Panc1 (cell line): Measurements from ENCODE around the gene AKAP8L. TPM values are rescaled to one million over a fixed set of nuclear protein-coding genes. Genes with fewer than 3 reads are reported as not detected.

Source experiments
- ATAC-seq: fragments of 200-7000 bp; cut with Tn5 transposase; 2 replicates; pipeline ENCODE4 v1.9.1; 2020; ENCODE audit warnings: mild to moderate bottlenecking, moderate library complexity
- BruUV-seq: library from RNA; stranded (reverse); fragments of 400-500 nt; replicated peaks from 2 replicates; lab custom pipeline; 2021; lab: Mats Ljungman, UMichigan
- CTCF ChIA-PET: fragments of 300-600 bp; sonication (Branson Sonifier 250); formaldehyde crosslinking; loops from one replicate; lab custom pipeline; 2022; ENCODE audit warnings: antibody characterized with exemption; lab: Charles Lee
- POLR2A ChIA-PET: fragments of 300-600 bp; sonication (Branson Sonifier 250); formaldehyde crosslinking; loops from one replicate; lab custom pipeline; 2022; ENCODE audit warnings: antibody characterized with exemption; lab: Charles Lee
- DNase-seq: peaks from one replicate; pipeline ENCODE4 v3.0.0-alpha.2; 2010; ENCODE audit warnings: low read depth, low spot score
- H3K27ac ChIP-seq: 2 replicates; pipeline ENCODE4 v1.5.1; 2011; ENCODE audit warnings: mild to moderate bottlenecking, low read length, inconsistent platforms
- H3K27me3 ChIP-seq: fragments of 200-500 bp; sonication (Bioruptor generic); 2 replicates; pipeline ENCODE4 v1.6.0; 2014; ENCODE audit warnings: low read length, inconsistent platforms; ENCODE audit not compliant: control insufficient read depth, insufficient read depth
- H3K36me3 ChIP-seq: fragments of 200-500 bp; sonication (Bioruptor generic); 2 replicates; pipeline ENCODE4 v1.5.1; 2014; ENCODE audit warnings: inconsistent platforms, mild to moderate bottlenecking, low read length, moderate library complexity; ENCODE audit not compliant: control insufficient read depth, insufficient read depth
- H3K4me1 ChIP-seq: 2 replicates; pipeline ENCODE4 v1.5.1; 2011; ENCODE audit warnings: inconsistent platforms, mild to moderate bottlenecking, low read length, moderate library complexity; ENCODE audit not compliant: control insufficient read depth, insufficient read depth
- H3K4me3 ChIP-seq, 2 experiments: 2 replicates each; pipeline ENCODE4 v1.5.1; 2011 to 2012; ENCODE audit warnings: low read depth in 2 of 2, low read length in 2 of 2, mild to moderate bottlenecking in 2 of 2, inconsistent platforms in 1 of 2, moderate library complexity in 1 of 2
- H3K9me3 ChIP-seq: fragments of 200-500 bp; sonication (Bioruptor generic); 2 replicates; pipeline ENCODE4 v1.5.1; 2014; ENCODE audit warnings: low read depth, mild to moderate bottlenecking, inconsistent platforms, low read length, moderate library complexity; ENCODE audit not compliant: control insufficient read depth, insufficient read depth
- CTCF ChIP-seq: fragments of 450-650 bp; IDR thresholded peaks from 2 replicates; pipeline ENCODE4 v1.5.1; 2017; ENCODE audit warnings: mild to moderate bottlenecking
- POLR2AphosphoS5 ChIP-seq: IDR thresholded peaks from 2 replicates; pipeline ENCODE4 v1.6.1; 2012; ENCODE audit warnings: mild to moderate bottlenecking, low read depth, low read length, moderate library complexity
- REST ChIP-seq, 2 experiments: IDR thresholded peaks; 2 replicates each; pipeline ENCODE4 v1.6.1; 2011 to 2012; ENCODE audit warnings: low read depth in 2 of 2, control low read depth in 1 of 2, low read length in 1 of 2, mild to moderate bottlenecking in 1 of 2, moderate library complexity in 1 of 2; ENCODE audit not compliant: insufficient read depth in 1 of 2
- SIN3A ChIP-seq: IDR thresholded peaks from 2 replicates; pipeline ENCODE4 v1.6.1; 2012; ENCODE audit warnings: low read depth, mild to moderate bottlenecking, low read length, moderate library complexity, borderline replicate concordance; ENCODE audit not compliant: insufficient read depth
- TCF7L2 ChIP-seq: IDR thresholded peaks from 2 replicates; pipeline ENCODE4 v1.6.1; 2011; ENCODE audit warnings: mild to moderate bottlenecking, low read depth, low read length, inconsistent platforms
- in situ Hi-C: cut with HindIII; loops from 2 replicates; pipeline ENCODE4 v1.10.0; 2016; ENCODE audit warnings: low sequenced_read_pairs, low pct_unique_long_range_greater_than_20kb
- intact Hi-C: fragments of 100-400 bp; cut with micrococcal nuclease; formaldehyde crosslinking; loops from one replicate; pipeline ENCODE4 v1.10.0; 2022; ENCODE audit not compliant: unreplicated experiment
- total RNA-seq: library from RNA; stranded (reverse); gene quantifications from one replicate; pipeline ENCODE4 v1.2.1, GENCODE V29; 2021; ENCODE audit not compliant: unreplicated experiment

AKAP8L gene
- total RNA-seq, 1 experiment from 2014 or later = 65.5 TPM

GRCh38 chr19:15399635-15400034 lies 19.2 kb downstream of the AKAP8L start:
- CTCF ChIA-PET = no interaction called here
- in situ Hi-C loops = no loop called here
- H3K27ac ChIP-seq = no peak overlapping the region
- TF ChIP-seq REST (IDR thresholded peaks at IDR 0.05; ENCODE audit: insufficient read depth in 1 of 2, low read depth in 2 of 2, low read length in 1 of 2) = no peak
- TF ChIP-seq POLR2AphosphoS5 = no peak
- no peak for TF ChIP-seq SIN3A
- no peak for TF ChIP-seq CTCF
- intact Hi-C loops = no loop called here
- H3K4me3 ChIP-seq = no peak overlapping the region
- no peaks in the 10 kb centered on the region for H3K4me1 ChIP-seq
- no peak for DNase-seq
- no peaks in the 10 kb centered on the region for H3K27me3 ChIP-seq
- H3K36me3 ChIP-seq = no peaks in the 10 kb centered on the region
- no peaks in the 10 kb centered on the region for H3K9me3 ChIP-seq
- POLR2A ChIA-PET = no interaction called here
- BruUV-seq = no TSS peak
- ATAC-seq = no peak

GRCh38 chr19:15399234-15399515 lies 19.6 kb downstream of the AKAP8L start:
- H3K4me1 ChIP-seq = no peaks in the 10 kb centered on the region
- no peaks in the 10 kb centered on the region for H3K27me3 ChIP-seq
- H3K9me3 ChIP-seq = no peaks in the 10 kb centered on the region
- BruUV-seq = no TSS peak
- intact Hi-C loops (no loop called here), in situ Hi-C loops (no loop called here)
- ATAC-seq (no peak), DNase-seq (no peak)
- ChIA-PET CTCF (no interaction called here), POLR2A (no interaction called here)
- H3K4me3 ChIP-seq = no peak overlapping the region
- TF ChIP-seq CTCF = no peak
- no peak for TF ChIP-seq POLR2AphosphoS5
- TF ChIP-seq TCF7L2 = no peak
- TF ChIP-seq REST (IDR thresholded peaks at IDR 0.05; ENCODE audit: insufficient read depth in 1 of 2, low read depth in 2 of 2, low read length in 1 of 2) = no peak
- no peak for TF ChIP-seq SIN3A
- H3K36me3 ChIP-seq = no peaks in the 10 kb centered on the region
- H3K27ac ChIP-seq = no peak overlapping the region
